Progenitor cell of endocrine pancreas (in vitro differentiated cells): Measurements from ENCODE around the gene CNPY4. TPM values are rescaled to one million over a fixed set of nuclear protein-coding genes. Genes with fewer than 3 reads are reported as not detected.

Source experiments
- DNase-seq: peaks from one replicate; pipeline ENCODE4 v3.0.0; 2021; ENCODE audit warnings: low spot score; ENCODE audit not compliant: unreplicated experiment
- H3K27ac Mint-ChIP-seq: 2 replicates; pipeline ENCODE4 v1.8.0; 2021; ENCODE audit warnings: mild to moderate bottlenecking, moderate library complexity, mixed read lengths
- H3K27me3 Mint-ChIP-seq: 2 replicates; pipeline ENCODE4 v1.8.0; 2021; ENCODE audit warnings: mixed read lengths
- H3K36me3 Mint-ChIP-seq: 2 replicates; pipeline ENCODE4 v1.8.0; 2022; ENCODE audit warnings: mixed read lengths; ENCODE audit not compliant: insufficient read depth
- H3K4me1 Mint-ChIP-seq: 2 replicates; pipeline ENCODE4 v1.8.0; 2021; ENCODE audit warnings: low read depth, mixed read lengths
- H3K4me3 Mint-ChIP-seq: 2 replicates; pipeline ENCODE4 v1.8.0; 2021; ENCODE audit warnings: low read depth, mild to moderate bottlenecking, moderate library complexity, mixed read lengths
- H3K9me3 Mint-ChIP-seq: 2 replicates; pipeline ENCODE4 v1.8.0; 2021; ENCODE audit warnings: low read depth, mixed read lengths
- CTCF ChIP-seq: fragments of 200-600 bp; sonication (generic); IDR thresholded peaks from one replicate; pipeline ENCODE4 v1.5.0; 2021; ENCODE audit warnings: antibody characterized with exemption, mild to moderate bottlenecking; ENCODE audit not compliant: unreplicated experiment
- total RNA-seq: library from RNA; stranded (reverse); gene quantifications from 2 replicates; pipeline ENCODE4 v1.2.1, GENCODE V29; 2021

The CNPY4 gene
- total RNA-seq, 1 donor from 2014 or later, result 25.5 TPM

- no peak for TF ChIP-seq CTCF
- H3K27me3 Mint-ChIP-seq, result no peaks in the 10 kb centered on the region
- H3K27ac Mint-ChIP-seq, result peak overlapping the region; percentile 97
- H3K36me3 Mint-ChIP-seq, result peaks cover 39% of the 10 kb centered on the region
- H3K9me3 Mint-ChIP-seq, result no peaks in the 10 kb centered on the region
- H3K4me1 Mint-ChIP-seq, result peaks cover 28% of the 10 kb centered on the region
- peak; percentile 96 for DNase-seq
- peak overlapping the region; percentile 93 for H3K4me3 Mint-ChIP-seq
Observed at GRCh38 chr7:100100420-100101015, 18.9 kb upstream of the CNPY4 start.

GRCh38 chr7:100101016-100101862 lies 18.2 kb upstream of the CNPY4 start, which contains the start of the genes AP4M1 and MCM7:
TSS of gene AP4M1 (plus strand) at chr7:100101643. CDS start at chr7:100101715, 72 bp downstream.
TSS of gene MCM7 (minus strand) at chr7:100101397. CDS start at chr7:100101294, 103 bp downstream.
- H3K36me3 Mint-ChIP-seq, result peaks cover 34% of the 10 kb centered on the region
- H3K4me3 Mint-ChIP-seq, result peak within 1 kb of the TSS; percentile 93
- TF ChIP-seq CTCF, result no peak
- peak within 1 kb of the TSS; percentile 97 for H3K27ac Mint-ChIP-seq
- no peaks in the 10 kb centered on the region for H3K27me3 Mint-ChIP-seq
- DNase-seq, result peak; percentile 96
- peaks cover 28% of the 10 kb centered on the region for H3K4me1 Mint-ChIP-seq
- no peaks in the 10 kb centered on the region for H3K9me3 Mint-ChIP-seq

GRCh38 chr7:100102950-100103840 lies 16.2 kb upstream of the CNPY4 start:
- no peak for TF ChIP-seq CTCF
- Mint-ChIP-seq H3K36me3 (peaks cover 25% of the 10 kb centered on the region), H3K4me1 (peaks cover 23% of the 10 kb centered on the region), H3K4me3 (peak overlapping the region; percentile 93), H3K27me3 (no peaks in the 10 kb centered on the region), H3K9me3 (no peaks in the 10 kb centered on the region), H3K27ac (no peak overlapping the region)
- no peak for DNase-seq

- TF ChIP-seq CTCF, result no peak
- H3K27ac Mint-ChIP-seq, result no peak overlapping the region
- H3K4me1 Mint-ChIP-seq, result peaks cover 4% of the 10 kb centered on the region
- H3K36me3 Mint-ChIP-seq, result peaks cover 10% of the 10 kb centered on the region
- H3K9me3 Mint-ChIP-seq, result no peaks in the 10 kb centered on the region
- DNase-seq, result no peak
- H3K4me3 Mint-ChIP-seq, result no peak overlapping the region
- no peaks in the 10 kb centered on the region for H3K27me3 Mint-ChIP-seq
Observed at GRCh38 chr7:100105534-100105933, 13.9 kb upstream of the CNPY4 start.

- Mint-ChIP-seq H3K9me3 (no peaks in the 10 kb centered on the region), H3K4me1 (peaks cover 4% of the 10 kb centered on the region), H3K27ac (no peak overlapping the region), H3K36me3 (peaks cover 14% of the 10 kb centered on the region), H3K27me3 (no peaks in the 10 kb centered on the region), H3K4me3 (no peak overlapping the region)
- no peak for DNase-seq
- TF ChIP-seq CTCF, result no peak
Observed at GRCh38 chr7:100106633-100107032, 12.8 kb upstream of the CNPY4 start.
